Adipose tissue (tissue), 3 donors: ENCODE data around the gene KIF27. TPM values are rescaled to one million over a fixed set of nuclear protein-coding genes. Genes with fewer than 3 reads are reported as not detected.
"Not testable (repeated sequence)": the region's sequence is repeated elsewhere in the genome, so short reads cannot be mapped to it uniquely, and the experiment has no call there.

Experiments used
- H3K27ac ChIP-seq: one replicate; pipeline ENCODE4 v1.5.1; 2013; ENCODE audit warnings: low read depth, low read length
- WGBS, 3 donors: extraction: QIAGEN DNeasy Blood & Tissue Kit; methylation state at CpG; one replicate each; pipeline ENCODE4 v1.1.7; 2013; 5-methylcytosine and 5-hydroxymethylcytosine counted together
- polyA plus RNA-seq, 3 donors: library from polyadenylated mRNA; stranded (reverse); fragments of 200-250 nt; gene quantifications; one replicate each; pipeline ENCODE4 v1.2.3, GENCODE V29; 2013
- donor health status: healthy with polysubstance abuse.
- donor health status: Bipolar disorder and iron deficiency.
- donor health status: healthy.

The KIF27 gene
- polyA plus RNA-seq, 3 donors: 0.98 to 1.3 (median 1.2) TPM

- no peak overlapping the region for H3K27ac ChIP-seq
- 62 to 71% (median 70%) methylated on average over 3 of the region's 3 CpGs for whole genome bisulfite sequencing, 3 donors
Observed at GRCh38 chr9:83935276-83935935, 14.2 kb upstream of the KIF27 start.

GRCh38 chr9:83934569-83935275 lies 13.5 kb upstream of the KIF27 start:
- no peak overlapping the region for H3K27ac ChIP-seq
- WGBS, 3 donors: 59 to 87% (median 76%) methylated on average over 5 of the region's 5 CpGs

- WGBS, 3 donors: 43 to 85% (median 47%) methylated on average over 3 of the region's 3 CpGs
- no peak overlapping the region for H3K27ac ChIP-seq
Observed at GRCh38 chr9:83933790-83934189, 12.6 kb upstream of the KIF27 start.

GRCh38 chr9:83932851-83933250 lies 11.6 kb upstream of the KIF27 start:
- WGBS, 3 donors: 91 to 93% (median 93%) methylated on average over 5 of the region's 5 CpGs
- no peak overlapping the region for H3K27ac ChIP-seq

GRCh38 chr9:83932011-83932410 lies 10.8 kb upstream of the KIF27 start:
- WGBS, 3 donors: 55 to 80% (median 68%) methylated on average over 2 of the region's 2 CpGs
- H3K27ac ChIP-seq: no peak overlapping the region

- no peak overlapping the region for H3K27ac ChIP-seq
- WGBS, 3 donors: 86 to 89% (median 86%) methylated on average over 5 of the region's 5 CpGs
Observed at GRCh38 chr9:83930881-83931280, 9.6 kb upstream of the KIF27 start.

GRCh38 chr9:83927591-83927990 lies 6.4 kb upstream of the KIF27 start:
- H3K27ac ChIP-seq: no peak overlapping the region
- WGBS, 3 donors: 53 to 100% (median 90%) methylated on average over 1 of the region's 1 CpG

GRCh38 chr9:83920469-83920926 lies 734 bp downstream of the KIF27 start:
- WGBS, 3 donors: 1 to 3% (median 2%) methylated on average over 16 of the region's 16 CpGs
- H3K27ac ChIP-seq: peak overlapping the region; percentile 82

- WGBS, 3 donors: 97 to 99% (median 98%) methylated on average over 1 of the region's 1 CpG
- H3K27ac ChIP-seq: no peak overlapping the region
Observed at GRCh38 chr9:83919111-83919510, 2.1 kb downstream of the KIF27 start.

GRCh38 chr9:83912194-83912593 lies 9.0 kb downstream of the KIF27 start:
- not testable (repeated sequence) for H3K27ac ChIP-seq
- WGBS, 3 donors: 27 to 29% (median 28%) methylated on average over 3 of the region's 3 CpGs

- H3K27ac ChIP-seq: no peak overlapping the region
Observed at GRCh38 chr9:83906144-83906543, 15.1 kb downstream of the KIF27 start.

GRCh38 chr9:83900615-83901014 lies 20.6 kb downstream of the KIF27 start:
- 85 to 91% (median 90%) methylated on average over 5 of the region's 5 CpGs for WGBS, 3 donors
- not testable (repeated sequence) for H3K27ac ChIP-seq

- WGBS, 3 donors: 94 to 99% (median 98%) methylated on average over 2 of the region's 2 CpGs
- not testable (repeated sequence) for H3K27ac ChIP-seq
Observed at GRCh38 chr9:83894301-83894700, 26.9 kb downstream of the KIF27 start.

- H3K27ac ChIP-seq: not testable (repeated sequence)
- WGBS, 3 donors: 100% methylated on average over 2 of the region's 2 CpGs
Observed at GRCh38 chr9:83886498-83886897, 34.7 kb downstream of the KIF27 start.

GRCh38 chr9:83885559-83886240 lies 35.5 kb downstream of the KIF27 start:
- WGBS, 3 donors: 74 to 79% (median 74%) methylated on average over 3 of the region's 3 CpGs
- not testable (repeated sequence) for H3K27ac ChIP-seq

GRCh38 chr9:83881687-83882408 lies 39.4 kb downstream of the KIF27 start:
- not testable (repeated sequence) for H3K27ac ChIP-seq
- 95% methylated on average over 6 of the region's 6 CpGs for WGBS, 3 donors

GRCh38 chr9:83875559-83875958 lies 45.7 kb downstream of the KIF27 start:
- H3K27ac ChIP-seq: not testable (repeated sequence)
- WGBS, 3 donors: 91 to 93% (median 91%) methylated on average over 3 of the region's 3 CpGs

- WGBS, 3 donors: 87 to 89% (median 89%) methylated on average over 8 of the region's 8 CpGs
Observed at GRCh38 chr9:83849895-83850294, 71.3 kb downstream of the KIF27 start.

More at GRCh38 chr9:83849895-83850294, 71.3 kb downstream of the KIF27 start:
- H3K27ac ChIP-seq: not testable (repeated sequence)
